ENCODE measurements around the gene MTX1.

- TF ChIP-seq CTCF (conservative IDR thresholded peaks at IDR 0.05; ENCODE audit: low read length), result no peak
- TF ChIP-seq EZH2phosphoT487 (IDR thresholded peaks at IDR 0.05; ENCODE audit: borderline replicate concordance), result no peak
These were observed 36.6 kb downstream of the MTX1 start for GRCh38 chr1:155245163-155245524.
